Transverse colon (tissue), 4 donors: ENCODE results near the gene TCTN2. TPM values are rescaled to one million over a fixed set of nuclear protein-coding genes. Genes with fewer than 3 reads are reported as not detected.

Source experiments
- DNase-seq: peaks from one replicate; pipeline ENCODE4 v3.0.0-alpha.2; 2019
- H3K27ac ChIP-seq, 4 donors: fragments of 200-600 bp; sonication (generic); 2 replicates each; pipeline ENCODE4 v1.5.1; 2016 to 2018; ENCODE audit warnings: inconsistent platforms in 4 of 4
- H3K27me3 ChIP-seq: fragments of 200-600 bp; sonication (generic); 2 replicates; pipeline ENCODE4 v1.5.1; 2017; ENCODE audit warnings: inconsistent platforms
- H3K36me3 ChIP-seq, 4 donors: fragments of 200-600 bp; sonication (generic); 2 replicates each; pipeline ENCODE4 v1.5.1; 2017 to 2019; ENCODE audit warnings: inconsistent platforms in 4 of 4
- H3K4me1 ChIP-seq, 4 donors: fragments of 200-600 bp; sonication (generic); 2 replicates each; pipeline ENCODE4 v1.5.1; 2017 to 2020; ENCODE audit warnings: inconsistent platforms in 4 of 4
- H3K4me3 ChIP-seq, 4 donors: fragments of 200-600 bp; sonication (generic); 1 replicate in 1 of 4; 2 replicates in 3 of 4; pipeline versions ENCODE4 v1.5.1 to v1.6.1; 2017 to 2019; ENCODE audit warnings: inconsistent platforms in 4 of 4
- H3K9me3 ChIP-seq, 2 donors: fragments of 200-600 bp; sonication (generic); 2 replicates each; pipeline ENCODE4 v1.5.1; 2017 to 2019; ENCODE audit warnings: inconsistent platforms in 2 of 2
- CTCF ChIP-seq, 5 experiments: fragments of 200-600 bp in 3 of 5; fragments of 450-650 bp in 2 of 5; sonication (generic) in 3 of 5; IDR thresholded peaks; 1 replicate in 2 of 5; 2 replicates in 3 of 5; pipeline ENCODE4 v1.5.1; 2016 to 2017; ENCODE audit warnings: antibody characterized with exemption in 5 of 5, inconsistent platforms in 3 of 5, mild to moderate bottlenecking in 2 of 5, moderate library complexity in 1 of 5
- EP300 ChIP-seq: sonication (generic); formaldehyde crosslinking; IDR thresholded peaks from one replicate; pipeline ENCODE4 v1.6.1; 2017; ENCODE audit warnings: antibody characterized with exemption, low read depth
- POLR2A ChIP-seq: fragments of 450-650 bp; IDR thresholded peaks from one replicate; pipeline ENCODE4 v1.6.1; 2016; ENCODE audit warnings: antibody characterized with exemption, mild to moderate bottlenecking, moderate library complexity
- POLR2AphosphoS5 ChIP-seq, 3 donors: sonication (generic); formaldehyde crosslinking; IDR thresholded peaks; one replicate each; pipeline ENCODE4 v1.6.1; 2016; ENCODE audit warnings: antibody characterized with exemption in 3 of 3
- WGBS, 2 donors: methylation state at CpG; one replicate each; pipeline ENCODE4 v1.1.5; 2018; ENCODE audit warnings: low coverage in 1 of 2; 5-methylcytosine and 5-hydroxymethylcytosine counted together
- in situ Hi-C, 4 donors: fragments of 200-750 bp; cut with MboI; loops; one replicate each; pipeline versions ENCODE4 v1.15.0 to v1.15.1; 2017; ENCODE audit warnings: low sequenced_read_pairs in 3 of 4, low pct_ligation_motif_present in 1 of 4, low pct_unique_long_range_greater_than_20kb in 1 of 4
- intact Hi-C: fragments of 100-400 bp; cut with DNase I; formaldehyde crosslinking; loops from one replicate; pipeline ENCODE4 v1.15.1; 2023; ENCODE audit warnings: low total_unique reads
- total RNA-seq, 4 donors: library from RNA; depleted of rRNA; stranded (reverse); fragments of >200 nt; gene quantifications; one replicate each; pipeline ENCODE4 v1.1.0, GENCODE V29; 2016

TCTN2 gene
- total RNA-seq, 4 donors from 2014 or later, result 1.00 to 6.3 (median 5.1) TPM

DNA sequence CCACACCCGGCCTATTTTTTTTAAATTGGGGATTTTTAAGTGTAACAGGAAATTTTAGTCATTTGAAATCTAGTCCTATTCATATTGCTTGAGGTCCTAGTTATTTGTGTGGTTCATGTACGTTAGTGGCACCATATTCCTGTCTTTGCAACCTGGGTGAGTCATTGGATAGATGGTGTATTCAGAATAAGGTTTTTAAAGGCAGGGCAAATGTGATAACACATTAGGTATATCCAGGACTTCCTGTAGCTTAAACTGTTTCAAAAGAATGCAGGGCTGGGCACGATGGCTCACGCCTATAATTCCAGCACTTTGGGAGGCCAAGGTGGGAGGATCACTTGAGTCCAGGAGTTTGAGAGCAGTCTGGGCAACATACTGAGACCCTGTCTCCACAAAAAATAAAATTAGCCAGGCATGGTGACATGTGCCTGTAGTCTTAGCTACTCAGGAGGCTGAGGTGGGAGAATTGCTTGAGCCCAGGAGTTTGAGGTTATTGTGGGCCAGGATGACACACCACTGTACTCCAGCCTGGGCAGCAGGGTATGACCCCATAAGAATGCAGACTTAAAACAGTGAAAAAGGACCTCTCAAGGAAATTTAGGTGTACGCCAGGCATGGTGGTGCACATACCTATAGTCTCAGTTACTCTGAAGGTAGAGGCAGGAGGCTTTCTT, 49.4 kb downstream of the TCTN2 start:
- no peaks in the 10 kb centered on the region for H3K9me3 ChIP-seq
- H3K36me3 ChIP-seq, result peaks cover 0 to 38% (median 12%) of the 10 kb centered on the region in 4 donors
- TF ChIP-seq POLR2A (no peak), EP300 (no peak), CTCF (IDR thresholded peaks at IDR 0.05) (no peak), POLR2AphosphoS5 (IDR thresholded peaks at IDR 0.05) (no peak)
- intact Hi-C loops (no loop called here), in situ Hi-C loops (no loop called here)
- H3K27ac ChIP-seq, result no peak overlapping the region
- peaks cover 0 to 5% (median 0%) of the 10 kb centered on the region in 4 donors for H3K4me1 ChIP-seq
- no peaks in the 10 kb centered on the region for H3K27me3 ChIP-seq
- H3K4me3 ChIP-seq, result no peak overlapping the region
- no peak for DNase-seq
- 80 to 89% methylated on average over 5 of the region's 5 CpGs for WGBS, 2 donors

- DNase-seq, result no peak
- intact Hi-C loops (no loop called here), in situ Hi-C loops (no loop called here)
- TF ChIP-seq CTCF (IDR thresholded peaks at IDR 0.05), result no peak
- TF ChIP-seq POLR2A, result no peak
- no peak for TF ChIP-seq POLR2AphosphoS5 (IDR thresholded peaks at IDR 0.05)
- no peak for TF ChIP-seq EP300
- 73% methylated on average over 2 of the region's 2 CpGs; no CpG with 5 or more reads in 1 of the 2 donors for WGBS, 2 donors
- Histone ChIP-seq H3K36me3 (peaks cover 0 to 46% (median 17%) of the 10 kb centered on the region in 4 donors), H3K4me3 (no peak overlapping the region), H3K27ac (no peak overlapping the region), H3K27me3 (no peaks in the 10 kb centered on the region), H3K9me3 (no peaks in the 10 kb centered on the region), H3K4me1 (peaks cover 0 to 5% (median 0%) of the 10 kb centered on the region in 4 donors)
Observed at GRCh38 chr12:123721245-123721644, 50.3 kb downstream of the TCTN2 start.

DNA sequence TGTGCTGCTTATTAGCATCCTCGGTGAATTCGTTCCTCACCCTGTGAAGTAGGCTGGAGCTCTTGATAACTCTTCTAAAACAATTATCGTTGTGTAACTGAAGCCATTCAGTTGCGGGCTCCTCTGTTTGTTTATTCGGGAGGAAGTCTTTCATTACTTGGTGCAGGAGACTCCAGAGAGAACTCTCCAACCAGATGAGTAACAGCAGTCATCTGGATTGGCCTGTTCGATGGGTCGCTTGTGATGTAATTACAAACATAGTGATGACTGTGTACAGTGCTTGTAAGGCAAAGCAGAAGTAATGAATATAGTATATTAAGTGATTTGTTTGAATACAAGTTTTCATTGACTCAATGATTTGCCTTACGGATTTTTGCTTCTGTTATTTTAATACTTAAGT, 52.1 kb downstream of the TCTN2 start:
- TF ChIP-seq EP300, result no peak
- no peak for TF ChIP-seq POLR2AphosphoS5 (IDR thresholded peaks at IDR 0.05)
- TF ChIP-seq POLR2A, result no peak
- TF ChIP-seq CTCF (IDR thresholded peaks at IDR 0.05), result no peak
- WGBS, 2 donors, result 91 to 100% methylated on average over 1 to 8 of the region's 8 CpGs
- intact Hi-C loops, result no loop called here

DNA sequence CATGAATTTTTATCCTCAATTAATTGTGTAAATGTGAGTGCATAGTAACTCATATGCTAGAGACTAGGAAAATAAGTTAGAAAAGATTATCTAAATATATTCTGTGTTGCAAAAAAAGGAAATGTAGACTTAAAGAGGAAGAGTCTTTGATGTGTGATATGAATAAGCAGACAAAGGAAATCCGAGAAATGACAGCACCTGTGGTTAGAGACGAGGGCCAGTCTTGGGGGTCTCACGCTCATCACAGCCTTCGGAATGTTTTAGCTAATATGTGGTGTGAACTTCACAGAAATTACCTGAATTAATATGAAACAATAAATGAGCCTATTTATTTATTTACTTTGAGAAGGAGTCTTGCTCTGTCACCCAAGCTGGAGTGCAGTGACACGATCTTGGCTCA, 52.9 kb downstream of the TCTN2 start:
- in situ Hi-C loops (no loop called here), intact Hi-C loops (no loop called here)
- no peak for DNase-seq
- WGBS, 2 donors, result 68 to 83% methylated on average over 4 to 5 of the region's 5 CpGs
- TF ChIP-seq CTCF (IDR thresholded peaks at IDR 0.05), result no peak
- no peak for TF ChIP-seq POLR2AphosphoS5 (IDR thresholded peaks at IDR 0.05)
- no peak for TF ChIP-seq EP300
- no peak for TF ChIP-seq POLR2A
- Histone ChIP-seq H3K36me3 (peaks cover 0 to 48% (median 25%) of the 10 kb centered on the region in 4 donors), H3K4me1 (peaks cover 0 to 5% (median 0%) of the 10 kb centered on the region in 4 donors), H3K27ac (no peak overlapping the region), H3K27me3 (no peaks in the 10 kb centered on the region), H3K9me3 (no peaks in the 10 kb centered on the region), H3K4me3 (no peak overlapping the region)

More for the DNA sequence above, 52.1 kb downstream of the TCTN2 start:
- H3K27ac ChIP-seq, result no peak overlapping the region
- DNase-seq, result no peak
- H3K9me3 ChIP-seq, result no peaks in the 10 kb centered on the region
- peaks cover 0 to 5% (median 0%) of the 10 kb centered on the region in 4 donors for H3K4me1 ChIP-seq
- no peaks in the 10 kb centered on the region for H3K27me3 ChIP-seq
- no peak overlapping the region for H3K4me3 ChIP-seq
- in situ Hi-C loops, result no loop called here
- H3K36me3 ChIP-seq, result peaks cover 0 to 54% (median 24%) of the 10 kb centered on the region in 4 donors
